ENCODE measurements around the gene MPHOSPH9. TPM values are rescaled to one million over a fixed set of nuclear protein-coding genes. Genes with fewer than 3 reads are reported as not detected.

The MPHOSPH9 gene
- total RNA-seq, 1 experiment from 2014 or later, result 72.3 TPM

GRCh38 chr12:123261196-123261595 lies 28.3 kb upstream of the MPHOSPH9 start:
- POLR2A ChIA-PET, result interaction anchor here (0.8 kb wide), 1 partner anchor 57 kb away, joined by 3 read pairs; no protein-coding TSS in a partner anchor
- intact Hi-C loops (cut with micrococcal nuclease; ENCODE audit: unreplicated experiment) (no loop called here), in situ Hi-C loops (cut with HindIII; ENCODE audit: low pct_unique_long_range_greater_than_20kb, low sequenced_read_pairs) (no loop called here)
- Histone ChIP-seq H3K27me3 (ENCODE audit: control insufficient read depth, insufficient read depth, low read length) (no peaks in the 10 kb centered on the region), H3K4me1 (ENCODE audit: control insufficient read depth, insufficient read depth, low read length) (no peaks in the 10 kb centered on the region), H3K36me3 (ENCODE audit: control insufficient read depth, insufficient read depth, low read length) (peaks cover 11% of the 10 kb centered on the region), H3K9me3 (ENCODE audit: control insufficient read depth, insufficient read depth, low read depth, low read length) (no peaks in the 10 kb centered on the region), H3K27ac (ENCODE audit: low read length) (no peak overlapping the region), H3K4me3 (ENCODE audit: low read depth in 2 of 2, low read length in 2 of 2) (no peak overlapping the region)
- TSS peak; percentile 87 for BruUV-seq (replicated peaks)
- no peak for TF ChIP-seq POLR2AphosphoS5 (IDR thresholded peaks at IDR 0.05; ENCODE audit: low read depth, low read length)
- TF ChIP-seq SIN3A (IDR thresholded peaks at IDR 0.05; ENCODE audit: borderline replicate concordance, insufficient read depth, low read depth, low read length), result no peak
- TF ChIP-seq TCF7L2 (IDR thresholded peaks at IDR 0.05; ENCODE audit: low read depth, low read length), result no peak
- TF ChIP-seq, protein P1, sequence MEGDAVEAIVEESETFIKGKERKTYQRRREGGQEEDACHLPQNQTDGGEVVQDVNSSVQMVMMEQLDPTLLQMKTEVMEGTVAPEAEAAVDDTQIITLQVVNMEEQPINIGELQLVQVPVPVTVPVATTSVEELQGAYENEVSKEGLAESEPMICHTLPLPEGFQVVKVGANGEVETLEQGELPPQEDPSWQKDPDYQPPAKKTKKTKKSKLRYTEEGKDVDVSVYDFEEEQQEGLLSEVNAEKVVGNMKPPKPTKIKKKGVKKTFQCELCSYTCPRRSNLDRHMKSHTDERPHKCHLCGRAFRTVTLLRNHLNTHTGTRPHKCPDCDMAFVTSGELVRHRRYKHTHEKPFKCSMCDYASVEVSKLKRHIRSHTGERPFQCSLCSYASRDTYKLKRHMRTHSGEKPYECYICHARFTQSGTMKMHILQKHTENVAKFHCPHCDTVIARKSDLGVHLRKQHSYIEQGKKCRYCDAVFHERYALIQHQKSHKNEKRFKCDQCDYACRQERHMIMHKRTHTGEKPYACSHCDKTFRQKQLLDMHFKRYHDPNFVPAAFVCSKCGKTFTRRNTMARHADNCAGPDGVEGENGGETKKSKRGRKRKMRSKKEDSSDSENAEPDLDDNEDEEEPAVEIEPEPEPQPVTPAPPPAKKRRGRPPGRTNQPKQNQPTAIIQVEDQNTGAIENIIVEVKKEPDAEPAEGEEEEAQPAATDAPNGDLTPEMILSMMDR (IDR thresholded peaks at IDR 0.05), result no peak
- TF ChIP-seq, protein P2, sequence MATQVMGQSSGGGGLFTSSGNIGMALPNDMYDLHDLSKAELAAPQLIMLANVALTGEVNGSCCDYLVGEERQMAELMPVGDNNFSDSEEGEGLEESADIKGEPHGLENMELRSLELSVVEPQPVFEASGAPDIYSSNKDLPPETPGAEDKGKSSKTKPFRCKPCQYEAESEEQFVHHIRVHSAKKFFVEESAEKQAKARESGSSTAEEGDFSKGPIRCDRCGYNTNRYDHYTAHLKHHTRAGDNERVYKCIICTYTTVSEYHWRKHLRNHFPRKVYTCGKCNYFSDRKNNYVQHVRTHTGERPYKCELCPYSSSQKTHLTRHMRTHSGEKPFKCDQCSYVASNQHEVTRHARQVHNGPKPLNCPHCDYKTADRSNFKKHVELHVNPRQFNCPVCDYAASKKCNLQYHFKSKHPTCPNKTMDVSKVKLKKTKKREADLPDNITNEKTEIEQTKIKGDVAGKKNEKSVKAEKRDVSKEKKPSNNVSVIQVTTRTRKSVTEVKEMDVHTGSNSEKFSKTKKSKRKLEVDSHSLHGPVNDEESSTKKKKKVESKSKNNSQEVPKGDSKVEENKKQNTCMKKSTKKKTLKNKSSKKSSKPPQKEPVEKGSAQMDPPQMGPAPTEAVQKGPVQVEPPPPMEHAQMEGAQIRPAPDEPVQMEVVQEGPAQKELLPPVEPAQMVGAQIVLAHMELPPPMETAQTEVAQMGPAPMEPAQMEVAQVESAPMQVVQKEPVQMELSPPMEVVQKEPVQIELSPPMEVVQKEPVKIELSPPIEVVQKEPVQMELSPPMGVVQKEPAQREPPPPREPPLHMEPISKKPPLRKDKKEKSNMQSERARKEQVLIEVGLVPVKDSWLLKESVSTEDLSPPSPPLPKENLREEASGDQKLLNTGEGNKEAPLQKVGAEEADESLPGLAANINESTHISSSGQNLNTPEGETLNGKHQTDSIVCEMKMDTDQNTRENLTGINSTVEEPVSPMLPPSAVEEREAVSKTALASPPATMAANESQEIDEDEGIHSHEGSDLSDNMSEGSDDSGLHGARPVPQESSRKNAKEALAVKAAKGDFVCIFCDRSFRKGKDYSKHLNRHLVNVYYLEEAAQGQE (IDR thresholded peaks at IDR 0.05; ENCODE audit: insufficient read depth in 1 of 2, low read depth in 2 of 2, low read length in 1 of 2), result no peak
- CTCF ChIA-PET, result no interaction called here
- no peak for DNase-seq (ENCODE audit: low read depth, low spot score)
- ATAC-seq, result no peak

- intact Hi-C loops (cut with micrococcal nuclease; ENCODE audit: unreplicated experiment) (no loop called here), in situ Hi-C loops (cut with HindIII; ENCODE audit: low pct_unique_long_range_greater_than_20kb, low sequenced_read_pairs) (no loop called here)
- CTCF ChIA-PET, result no interaction called here
- no peaks in the 10 kb centered on the region for H3K4me1 ChIP-seq (ENCODE audit: control insufficient read depth, insufficient read depth, low read length)
- no peak for ATAC-seq
- TF ChIP-seq, protein P2 (IDR thresholded peaks at IDR 0.05; ENCODE audit: insufficient read depth in 1 of 2, low read depth in 2 of 2, low read length in 1 of 2), result no peak
- TF ChIP-seq SIN3A (IDR thresholded peaks at IDR 0.05; ENCODE audit: borderline replicate concordance, insufficient read depth, low read depth, low read length) (no peak), TCF7L2 (IDR thresholded peaks at IDR 0.05; ENCODE audit: low read depth, low read length) (no peak), POLR2AphosphoS5 (IDR thresholded peaks at IDR 0.05; ENCODE audit: low read depth, low read length) (no peak)
- TF ChIP-seq, protein P1 (IDR thresholded peaks at IDR 0.05), result no peak
- POLR2A ChIA-PET, result no interaction called here
- H3K9me3 ChIP-seq (ENCODE audit: control insufficient read depth, insufficient read depth, low read depth, low read length), result no peaks in the 10 kb centered on the region
- H3K27me3 ChIP-seq (ENCODE audit: control insufficient read depth, insufficient read depth, low read length), result no peaks in the 10 kb centered on the region
- H3K36me3 ChIP-seq (ENCODE audit: control insufficient read depth, insufficient read depth, low read length), result peaks cover 11% of the 10 kb centered on the region
- DNase-seq (ENCODE audit: low read depth, low spot score), result no peak
- no TSS peak for BruUV-seq (replicated peaks)
- H3K4me3 ChIP-seq (ENCODE audit: low read depth in 2 of 2, low read length in 2 of 2), result no peak overlapping the region
- H3K27ac ChIP-seq (ENCODE audit: low read length), result no peak overlapping the region
Observed at GRCh38 chr12:123260081-123260480, 27.1 kb upstream of the MPHOSPH9 start.
